HG02973 (cell line): ENCODE results near the gene SLC29A3.

Source experiments
- ATAC-seq: cut with Tn5 transposase; IDR thresholded peaks from one replicate; pipeline ENCODE4 v1.9.1; 2021; ENCODE audit warnings: moderate library complexity; ENCODE audit not compliant: unreplicated experiment

SLC29A3 gene

GRCh38 chr10:71366690-71367089, 47.6 kb downstream of the SLC29A3 start:
- ATAC-seq: no peak

- ATAC-seq: no peak
These were observed 48.2 kb downstream of the SLC29A3 start for GRCh38 chr10:71367271-71367670.

GRCh38 chr10:71368176-71368575, 49.1 kb downstream of the SLC29A3 start:
- no peak for ATAC-seq

GRCh38 chr10:71368643-71369042, 49.6 kb downstream of the SLC29A3 start:
- no peak for ATAC-seq

- no peak for ATAC-seq
These were observed 50.5 kb downstream of the SLC29A3 start for GRCh38 chr10:71369602-71370001.

GRCh38 chr10:71370031-71370430, 51.0 kb downstream of the SLC29A3 start:
- no peak for ATAC-seq

- ATAC-seq: peak; percentile 52
These were observed 52.7 kb downstream of the SLC29A3 start for GRCh38 chr10:71371750-71372166.

GRCh38 chr10:71372882-71373495, 53.9 kb downstream of the SLC29A3 start:
- peak; percentile 35 for ATAC-seq

- ATAC-seq: no peak
These were observed 55.6 kb downstream of the SLC29A3 start for GRCh38 chr10:71374481-71375233.

GRCh38 chr10:71375952-71376351, 56.9 kb downstream of the SLC29A3 start:
- ATAC-seq: no peak

GRCh38 chr10:71378336-71379117, 59.5 kb downstream of the SLC29A3 start:
- ATAC-seq: no peak

- no peak for ATAC-seq
These were observed 60.2 kb downstream of the SLC29A3 start for GRCh38 chr10:71379118-71379766.

GRCh38 chr10:71380841-71381240, 61.8 kb downstream of the SLC29A3 start:
- ATAC-seq: no peak

- no peak for ATAC-seq
These were observed 62.6 kb downstream of the SLC29A3 start for GRCh38 chr10:71381611-71382010.

GRCh38 chr10:71382028-71382427, 63.0 kb downstream of the SLC29A3 start:
- no peak for ATAC-seq

- ATAC-seq: no peak
These were observed 63.7 kb downstream of the SLC29A3 start for GRCh38 chr10:71382757-71383156.

- no peak for ATAC-seq
These were observed 65.1 kb downstream of the SLC29A3 start for GRCh38 chr10:71383972-71384687.

GRCh38 chr10:71388171-71388570, 69.1 kb downstream of the SLC29A3 start:
- ATAC-seq: no peak

- no peak for ATAC-seq
These were observed 69.7 kb downstream of the SLC29A3 start for GRCh38 chr10:71388583-71389310.
